GM18861 (cell line): Measurements from ENCODE around the gene PLIN3.
"Not testable (repeated sequence)": the region's sequence is repeated elsewhere in the genome, so short reads cannot be mapped to it uniquely, and the experiment has no call there.

Experiments
- ATAC-seq: cut with Tn5 transposase; IDR thresholded peaks from one replicate; pipeline ENCODE4 v1.9.1; 2021; ENCODE audit not compliant: unreplicated experiment

The PLIN3 gene

GRCh38 chr19:4849019-4849418 is 18.4 kb downstream of the PLIN3 start:
- ATAC-seq, result no peak

GRCh38 chr19:4847190-4847973 is 20.1 kb downstream of the PLIN3 start:
- ATAC-seq, result no peak

GRCh38 chr19:4845975-4846374 is 21.5 kb downstream of the PLIN3 start:
- ATAC-seq, result not testable (repeated sequence)

GRCh38 chr19:4844348-4845179 is 22.9 kb downstream of the PLIN3 start:
- no peak for ATAC-seq

GRCh38 chr19:4843647-4843965 is 23.9 kb downstream of the PLIN3 start:
- no peak for ATAC-seq

- ATAC-seq, result no peak
These were observed 28.3 kb downstream of the PLIN3 start for GRCh38 chr19:4839192-4839591.

- ATAC-seq, result no peak
These were observed 34.7 kb downstream of the PLIN3 start for GRCh38 chr19:4832776-4833175.

GRCh38 chr19:4831979-4832340 is 35.5 kb downstream of the PLIN3 start:
- ATAC-seq, result not testable (repeated sequence)

GRCh38 chr19:4831304-4831978 is 36.0 kb downstream of the PLIN3 start, which contains the start of gene TICAM1:
Gene TICAM1, minus strand, starts transcription at chr19:4831712. Its CDS starts 13,335 bp downstream, at chr19:4818377.
- peak; percentile 56 for ATAC-seq

- ATAC-seq, result no peak
These were observed 36.6 kb downstream of the PLIN3 start for GRCh38 chr19:4830768-4831265.

GRCh38 chr19:4830332-4830731 is 37.1 kb downstream of the PLIN3 start:
- ATAC-seq, result no peak

- ATAC-seq, result no peak
These were observed 38.3 kb downstream of the PLIN3 start for GRCh38 chr19:4829001-4829712.

- no peak for ATAC-seq
These were observed 43.9 kb downstream of the PLIN3 start for GRCh38 chr19:4823577-4823976.

GRCh38 chr19:4822354-4822753 is 45.1 kb downstream of the PLIN3 start:
- not testable (repeated sequence) for ATAC-seq

- ATAC-seq, result no peak
These were observed 46.2 kb downstream of the PLIN3 start for GRCh38 chr19:4821265-4821664.

GRCh38 chr19:4817467-4818277 is 49.8 kb downstream of the PLIN3 start:
- ATAC-seq, result no peak

GRCh38 chr19:4816950-4817278 is 50.6 kb downstream of the PLIN3 start:
- ATAC-seq, result no peak

GRCh38 chr19:4816202-4816949 is 51.1 kb downstream of the PLIN3 start:
- ATAC-seq, result no peak

- ATAC-seq, result no peak
These were observed 51.9 kb downstream of the PLIN3 start for GRCh38 chr19:4815426-4816201.
